GM21381 (cell line): ENCODE data around the gene GAB2.

Experiments used
- ATAC-seq: cut with Tn5 transposase; IDR thresholded peaks from one replicate; pipeline ENCODE4 v1.9.1; 2021; ENCODE audit warnings: mild to moderate bottlenecking, moderate library complexity; ENCODE audit not compliant: unreplicated experiment

The GAB2 gene

DNA sequence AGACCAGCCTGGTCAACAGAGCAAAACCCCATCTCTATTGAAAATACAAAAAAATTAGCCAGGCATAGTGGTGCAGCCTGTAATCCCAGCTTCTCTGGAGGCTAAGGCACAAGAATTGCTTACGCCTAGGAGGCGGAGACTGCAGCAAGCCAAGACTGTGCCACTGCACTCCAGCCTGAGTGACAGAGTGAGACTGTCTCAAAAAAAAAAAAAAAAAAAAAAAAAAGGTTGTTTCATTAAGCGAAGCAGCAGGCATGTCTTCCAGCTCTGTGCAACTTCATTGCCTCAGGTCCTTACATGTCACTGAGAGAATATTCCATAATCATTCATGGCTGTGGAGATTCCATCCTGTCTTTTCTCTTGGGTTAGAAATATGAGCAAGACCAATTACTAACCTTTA lies 16.9 kb downstream of the GAB2 start:
- ATAC-seq, result no peak

DNA sequence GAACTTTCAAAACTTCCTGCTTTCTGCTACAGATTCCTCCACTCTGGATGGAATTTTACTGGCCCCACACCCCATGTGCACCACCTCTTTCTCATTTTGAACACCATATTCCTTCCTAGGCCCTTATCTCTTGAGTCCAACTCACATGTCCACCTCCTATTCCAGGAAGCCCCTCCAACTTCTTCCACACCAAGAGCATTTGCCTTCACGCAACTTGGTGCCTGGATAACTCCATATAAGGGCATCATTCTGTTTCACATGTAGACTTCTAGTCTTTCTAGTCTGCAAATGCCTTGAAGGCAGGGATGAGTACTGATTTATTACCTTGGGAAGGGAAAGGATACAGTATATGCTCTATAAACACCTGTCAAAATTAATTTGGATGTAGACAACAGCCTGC lies 17.5 kb downstream of the GAB2 start:
- no peak for ATAC-seq

DNA sequence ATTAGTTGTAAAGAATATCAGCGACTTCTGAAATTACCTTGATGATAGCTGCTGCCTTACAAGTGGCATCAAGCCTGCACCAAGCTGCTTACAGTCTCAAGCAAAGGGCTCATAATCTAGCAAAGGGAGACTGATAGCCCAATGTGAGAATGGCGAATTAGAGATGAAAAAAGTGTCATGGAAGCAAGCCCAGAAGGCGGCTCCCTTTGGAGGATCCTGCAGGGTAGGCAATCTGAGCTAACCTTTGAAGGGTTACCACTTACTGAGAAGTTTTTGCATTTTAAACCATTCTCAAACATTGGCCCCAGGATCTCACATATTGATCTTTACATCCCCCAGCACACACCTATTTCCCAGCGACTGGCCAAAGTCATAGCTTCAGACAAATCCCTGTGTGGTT lies 18.5 kb downstream of the GAB2 start:
- ATAC-seq, result no peak

DNA sequence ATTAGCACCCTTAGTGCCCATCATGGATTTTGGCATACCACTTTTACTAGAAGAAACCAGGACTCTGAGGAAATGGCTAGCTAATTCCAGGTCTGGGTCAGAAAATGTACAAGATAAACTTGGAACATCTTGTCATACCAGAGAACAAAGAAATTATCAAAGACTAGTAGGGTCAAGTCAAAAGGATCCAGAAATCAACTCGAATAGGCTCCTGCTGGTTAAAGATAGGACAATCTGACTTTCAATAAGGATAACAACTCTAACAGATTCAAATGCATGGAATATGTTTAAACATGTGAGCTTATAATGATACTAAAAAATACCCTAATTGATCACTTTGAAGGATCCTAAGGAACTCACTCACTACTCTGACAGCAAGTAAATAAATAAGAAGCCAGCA lies 18.9 kb downstream of the GAB2 start:
- ATAC-seq, result no peak

DNA sequence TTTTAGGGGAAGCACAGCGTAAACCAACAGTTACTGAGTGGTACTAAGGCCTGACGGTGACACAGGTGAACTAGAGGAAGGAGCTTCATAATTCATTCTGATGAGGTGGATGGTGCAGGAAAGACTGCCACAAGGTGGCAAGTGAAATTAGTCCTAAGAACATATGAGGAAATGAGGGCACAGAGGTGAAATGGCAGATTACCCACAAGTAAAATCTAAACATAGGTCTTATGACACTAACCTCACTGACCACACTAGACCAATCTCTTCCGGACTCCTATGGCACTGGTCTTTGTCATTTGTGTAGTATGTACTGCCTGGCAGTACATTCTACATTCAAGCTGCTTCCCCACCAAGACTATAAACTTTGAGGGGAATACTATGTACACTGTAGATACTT lies 20.2 kb downstream of the GAB2 start:
- peak; percentile 91 for ATAC-seq

DNA sequence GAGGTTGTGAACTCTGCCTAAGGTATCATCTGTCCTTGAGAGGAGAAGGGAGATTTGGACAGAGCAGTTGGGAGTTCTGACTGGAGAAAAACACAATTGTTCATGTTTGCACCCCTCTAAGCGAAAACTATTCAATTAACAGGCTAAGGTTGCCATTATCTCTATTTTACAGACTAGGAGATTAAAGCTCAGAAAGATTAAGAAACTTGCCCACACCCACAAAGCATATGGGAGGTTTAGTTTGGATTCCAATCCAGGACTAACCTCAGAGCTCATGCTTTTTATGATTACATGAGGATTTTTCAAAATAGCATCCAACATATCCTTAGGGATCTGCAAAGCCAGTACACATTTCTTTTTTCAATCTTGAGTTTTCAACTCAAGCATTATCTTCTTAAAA lies 22.0 kb downstream of the GAB2 start:
- ATAC-seq, result no peak

DNA sequence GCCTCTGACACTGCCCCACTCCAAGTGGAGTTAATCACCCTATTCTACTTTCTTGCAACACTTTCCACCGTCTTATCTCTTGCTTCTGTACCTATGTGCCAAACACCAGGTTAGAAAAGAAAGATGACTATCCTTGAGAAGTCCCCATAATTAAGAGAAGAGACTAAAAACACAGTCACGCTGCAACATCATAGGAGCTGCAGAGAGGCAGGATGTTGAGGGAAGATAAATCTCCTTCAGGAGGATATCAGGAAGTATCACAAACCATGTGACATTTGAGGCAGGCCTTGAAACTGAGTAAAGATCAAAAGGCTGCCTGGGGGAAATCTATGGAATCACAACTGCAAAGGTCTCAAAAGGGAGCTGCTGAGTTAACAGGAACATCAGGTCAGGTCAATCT lies 24.8 kb downstream of the GAB2 start:
- no peak for ATAC-seq

DNA sequence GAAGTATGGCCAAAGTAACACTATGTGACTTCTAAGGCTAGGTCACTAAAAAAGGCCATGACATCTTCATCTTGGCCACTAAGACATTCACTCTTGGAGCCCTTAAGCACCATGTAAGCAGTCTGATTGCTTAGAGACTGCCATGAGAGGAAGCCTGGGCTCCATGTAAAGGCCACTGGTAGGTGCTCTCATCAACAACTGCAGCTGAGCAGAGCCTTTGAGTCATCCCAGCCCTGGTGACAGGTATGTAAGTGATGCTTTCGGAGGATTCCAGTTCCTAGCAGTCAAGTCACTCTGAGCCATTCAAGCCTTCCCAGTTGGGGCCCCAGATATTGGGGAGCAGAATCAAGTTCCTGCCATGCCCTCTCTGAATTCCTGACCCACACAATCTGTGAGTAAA lies 26.2 kb downstream of the GAB2 start:
- ATAC-seq, result no peak

DNA sequence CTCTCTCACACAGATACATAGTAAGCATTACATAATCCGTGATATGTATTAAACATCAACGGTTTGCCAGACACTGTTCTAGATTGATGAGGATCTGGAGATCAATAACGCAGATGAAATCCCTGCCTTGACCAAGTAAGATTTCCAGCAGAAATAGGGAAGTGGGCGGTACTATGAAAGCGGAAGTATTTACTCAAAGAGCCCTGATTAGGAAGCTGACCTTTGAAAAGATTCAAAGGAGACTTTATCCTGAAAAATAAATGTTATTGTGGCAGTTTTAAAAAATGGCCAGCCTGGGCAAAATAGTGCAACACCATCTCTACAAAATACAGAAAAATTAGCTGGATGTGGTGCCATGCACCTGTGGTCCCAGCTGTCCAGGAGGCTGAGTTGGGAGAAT lies 26.8 kb downstream of the GAB2 start:
- no peak for ATAC-seq

DNA sequence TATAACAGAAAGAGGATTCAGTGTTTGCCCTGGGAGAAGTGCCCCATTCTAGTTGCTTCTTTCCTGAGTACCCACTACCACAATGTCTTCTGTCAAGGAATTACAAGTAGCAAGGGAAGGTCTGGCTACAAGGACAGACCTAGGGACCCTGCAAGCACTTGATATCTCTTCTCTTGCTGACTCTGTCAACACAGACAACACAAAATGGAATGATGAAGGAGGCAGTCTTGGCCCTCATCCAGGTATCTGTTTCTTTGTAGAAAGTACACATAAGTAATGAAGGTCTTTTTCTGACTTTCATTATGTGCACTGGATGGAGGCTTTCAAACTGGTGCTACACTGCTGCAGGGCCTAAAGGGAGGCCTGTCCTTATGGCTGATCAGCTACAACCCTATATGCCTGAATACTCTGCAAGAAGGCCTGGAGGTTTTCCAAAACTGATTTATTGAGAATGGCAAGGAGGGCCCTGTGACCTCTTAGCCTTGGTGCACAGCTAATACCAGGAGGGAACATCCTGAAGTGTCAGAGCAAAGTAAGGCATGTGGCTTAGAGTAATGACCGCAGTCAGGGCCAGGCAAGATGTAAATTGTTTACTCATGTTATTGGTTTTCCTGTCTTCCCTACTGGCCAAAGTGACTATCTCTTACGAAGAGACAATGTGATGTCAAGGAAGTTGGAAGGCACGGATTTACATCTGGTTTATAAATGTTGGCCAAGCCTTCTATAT lies 31.2 kb downstream of the GAB2 start:
- no peak for ATAC-seq

DNA sequence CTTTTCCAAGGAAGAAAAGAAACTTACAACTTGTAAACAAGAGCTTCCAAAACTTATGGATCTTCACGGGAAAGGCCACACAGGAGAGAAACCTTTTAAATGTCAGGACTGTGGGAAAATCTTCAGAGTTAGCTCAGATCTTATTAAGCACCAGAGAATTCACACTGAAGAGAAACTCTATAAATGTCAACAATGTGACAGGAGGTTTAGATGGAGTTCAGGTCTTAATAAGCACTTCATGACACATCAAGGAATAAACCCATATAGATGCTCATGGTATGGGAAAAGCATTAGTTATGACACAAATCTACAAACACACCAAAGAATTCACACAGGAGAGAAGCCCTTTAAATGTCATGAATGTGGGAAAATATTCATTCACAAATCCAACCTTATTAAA lies 32.4 kb downstream of the GAB2 start:
- ATAC-seq, result no peak

DNA sequence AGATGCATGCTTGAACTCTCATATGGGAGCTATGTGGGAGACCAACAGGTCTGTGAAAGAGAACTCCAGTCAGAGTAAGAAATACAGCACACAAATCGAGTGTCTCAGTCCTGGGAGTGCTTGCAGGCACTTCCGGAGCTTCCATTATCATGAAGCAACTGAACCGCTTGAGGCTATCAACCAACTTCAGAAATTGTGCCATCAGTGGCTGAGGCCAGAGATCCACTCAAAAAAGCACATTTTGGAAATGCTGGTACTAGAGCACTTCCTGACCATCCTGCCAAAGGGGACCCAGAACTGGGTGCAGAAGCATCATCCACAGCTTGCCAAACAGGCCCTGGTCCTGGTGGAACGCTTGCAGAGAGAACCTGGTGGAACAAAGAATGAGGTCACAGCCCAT lies 33.4 kb downstream of the GAB2 start:
- no peak for ATAC-seq

DNA sequence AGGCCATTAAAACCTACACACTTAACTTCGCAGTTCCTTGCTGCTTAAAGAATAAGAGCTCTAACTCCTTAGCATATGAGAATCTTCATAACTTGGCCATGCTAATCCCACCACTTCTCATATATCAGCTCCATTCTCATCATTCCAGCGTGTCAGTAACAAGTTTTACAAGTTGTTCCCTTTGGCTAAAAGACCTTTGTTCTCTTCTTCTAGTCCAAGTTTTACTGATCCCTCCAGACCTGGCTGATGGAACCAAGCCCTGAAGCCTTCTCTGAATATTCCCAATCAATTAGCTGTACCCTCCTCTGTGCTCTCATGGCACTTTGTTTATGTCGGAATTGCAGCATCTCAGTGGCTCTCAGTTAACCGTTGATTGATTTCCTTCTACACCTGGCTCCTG lies 35.8 kb downstream of the GAB2 start:
- ATAC-seq, result no peak

DNA sequence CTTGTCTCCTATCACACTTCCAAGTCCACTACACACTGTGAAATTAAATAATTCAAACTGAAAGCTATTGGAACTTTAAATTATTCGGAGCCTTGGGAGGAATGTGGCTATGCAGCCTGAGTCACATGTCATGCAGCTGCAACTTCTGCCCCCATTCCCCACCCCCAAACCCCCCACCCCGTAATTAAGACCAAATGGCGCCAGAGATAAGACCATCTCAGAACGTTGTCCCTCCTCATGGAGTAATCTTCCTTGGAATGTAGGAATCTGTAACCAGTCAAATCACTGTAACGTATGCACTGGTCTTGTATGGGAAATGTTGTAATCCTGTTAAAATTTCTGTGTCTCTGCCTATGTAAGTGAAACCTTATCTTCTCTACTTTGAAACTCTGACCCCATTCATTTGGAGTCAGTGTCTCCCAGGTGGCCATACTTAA lies 37.0 kb downstream of the GAB2 start:
- no peak for ATAC-seq

DNA sequence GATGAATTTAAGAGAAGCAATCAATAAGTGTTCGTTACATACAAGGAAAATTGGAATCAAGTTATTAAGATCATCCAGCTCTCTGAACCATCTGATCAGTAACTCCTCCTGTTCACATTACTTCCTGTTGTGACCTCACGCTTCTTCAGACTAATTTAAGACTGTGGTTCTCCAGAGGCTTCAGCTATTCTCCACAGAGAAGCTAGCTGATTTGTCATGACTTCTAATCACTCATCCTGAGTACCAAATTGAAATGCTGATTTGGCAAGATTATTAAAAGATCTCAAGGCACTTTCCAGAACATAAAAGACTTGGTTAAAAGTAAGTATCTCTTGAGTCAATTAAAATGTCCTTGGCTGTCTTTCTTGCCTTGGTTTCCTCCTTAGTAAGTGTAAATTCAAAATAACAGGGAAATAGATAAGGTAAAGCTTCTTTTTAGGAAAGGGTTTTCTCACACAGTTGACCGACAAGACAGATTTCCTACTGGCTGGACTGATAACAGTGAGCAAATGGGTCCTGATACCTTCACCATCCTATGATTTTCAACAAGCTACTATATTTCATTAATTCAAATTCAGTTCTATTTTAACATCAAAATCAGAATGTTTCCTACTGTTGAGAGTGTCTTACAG lies 38.5 kb downstream of the GAB2 start:
- no peak for ATAC-seq

DNA sequence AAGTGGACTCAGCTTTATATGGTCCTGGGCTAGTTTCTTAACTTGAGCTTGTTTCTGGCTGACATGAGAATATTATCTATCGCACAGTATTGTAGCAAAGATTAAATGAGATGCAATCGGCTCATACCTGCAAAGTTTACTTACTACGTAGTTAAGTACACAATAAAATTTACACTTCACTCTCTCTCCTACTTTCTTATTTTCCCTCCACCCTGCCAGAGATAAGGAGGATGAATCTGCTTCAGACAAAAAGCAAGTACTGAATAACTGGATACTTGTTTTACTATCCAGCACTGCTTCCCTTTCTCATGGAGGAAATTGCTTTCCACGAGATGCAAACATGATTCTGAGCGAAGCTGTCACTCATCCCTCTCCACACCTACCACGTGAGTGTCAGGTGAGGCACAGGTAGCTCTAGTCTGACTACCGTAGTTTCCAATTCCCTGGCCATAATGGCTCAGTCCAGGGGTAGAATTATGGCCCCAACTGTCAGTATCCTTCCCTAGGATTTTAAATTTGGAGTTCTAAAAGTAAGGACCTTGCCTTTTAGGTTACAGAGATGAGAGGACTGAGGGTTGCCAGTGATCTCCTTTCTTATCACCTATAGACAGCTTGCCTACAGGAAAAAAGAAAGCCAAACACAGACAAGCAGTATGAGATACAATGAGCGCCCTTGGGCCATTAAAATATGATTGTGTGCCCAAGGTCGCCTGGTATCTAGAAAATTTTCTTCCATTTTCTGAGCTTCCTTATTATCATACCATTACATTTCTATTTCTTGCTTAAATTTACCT lies 39.8 kb downstream of the GAB2 start:
- ATAC-seq, result no peak

DNA sequence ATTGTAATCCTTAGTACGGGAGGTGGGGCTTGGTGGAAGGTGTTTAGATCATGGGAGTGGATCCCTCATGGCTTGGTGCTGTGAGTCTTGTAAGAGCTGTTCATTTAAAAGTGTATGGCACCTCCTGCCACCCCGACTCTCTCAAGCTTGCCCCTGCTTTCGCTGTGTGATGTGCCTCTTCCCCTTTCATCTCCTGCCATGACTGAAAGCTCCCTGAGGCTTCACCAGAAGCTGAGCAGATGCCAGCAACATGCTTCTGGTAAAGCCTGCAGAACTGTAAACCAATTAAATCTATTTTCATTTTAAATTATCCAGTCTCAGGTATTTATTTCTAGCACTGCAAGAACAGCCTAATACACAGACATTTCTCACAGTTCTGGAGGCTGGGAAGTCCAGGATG lies 40.8 kb downstream of the GAB2 start:
- no peak for ATAC-seq

DNA sequence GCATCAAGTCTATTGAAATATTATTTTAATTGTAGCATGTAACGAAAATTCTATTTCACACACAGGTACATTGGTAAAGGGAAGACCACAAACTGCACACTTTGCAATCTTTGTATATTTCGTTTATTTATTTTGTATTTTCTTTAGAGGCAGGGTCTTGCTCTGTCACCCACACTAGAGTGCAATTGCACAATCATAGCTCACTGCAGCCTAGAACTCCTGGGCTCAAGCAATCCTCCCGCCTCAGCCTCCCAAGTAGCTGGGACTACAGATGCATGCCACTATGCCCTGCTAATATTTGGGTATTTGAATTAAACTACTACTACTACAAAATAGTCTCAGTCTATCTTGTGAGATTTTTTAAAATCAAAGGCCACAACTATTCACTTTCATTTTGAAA lies 42.7 kb downstream of the GAB2 start:
- no peak for ATAC-seq

DNA sequence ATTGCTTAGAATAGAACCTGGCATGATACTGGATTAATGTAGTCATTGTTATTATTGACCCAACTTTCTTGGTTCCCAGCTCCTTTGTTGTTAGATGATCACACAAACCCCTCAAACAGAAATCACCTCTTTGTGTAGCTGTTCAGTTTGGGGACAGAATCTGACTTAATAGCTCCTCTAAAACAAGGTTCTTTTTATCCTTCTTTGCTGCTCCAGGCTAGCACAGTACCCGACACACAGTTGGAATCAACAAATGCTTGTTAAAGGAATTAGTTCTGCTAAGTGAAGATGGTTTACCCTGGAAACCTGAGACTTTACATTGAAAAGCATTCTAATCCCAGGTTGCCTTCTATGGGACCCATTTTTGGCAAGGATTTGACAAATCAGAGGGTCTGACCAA lies 43.9 kb downstream of the GAB2 start:
- no peak for ATAC-seq

DNA sequence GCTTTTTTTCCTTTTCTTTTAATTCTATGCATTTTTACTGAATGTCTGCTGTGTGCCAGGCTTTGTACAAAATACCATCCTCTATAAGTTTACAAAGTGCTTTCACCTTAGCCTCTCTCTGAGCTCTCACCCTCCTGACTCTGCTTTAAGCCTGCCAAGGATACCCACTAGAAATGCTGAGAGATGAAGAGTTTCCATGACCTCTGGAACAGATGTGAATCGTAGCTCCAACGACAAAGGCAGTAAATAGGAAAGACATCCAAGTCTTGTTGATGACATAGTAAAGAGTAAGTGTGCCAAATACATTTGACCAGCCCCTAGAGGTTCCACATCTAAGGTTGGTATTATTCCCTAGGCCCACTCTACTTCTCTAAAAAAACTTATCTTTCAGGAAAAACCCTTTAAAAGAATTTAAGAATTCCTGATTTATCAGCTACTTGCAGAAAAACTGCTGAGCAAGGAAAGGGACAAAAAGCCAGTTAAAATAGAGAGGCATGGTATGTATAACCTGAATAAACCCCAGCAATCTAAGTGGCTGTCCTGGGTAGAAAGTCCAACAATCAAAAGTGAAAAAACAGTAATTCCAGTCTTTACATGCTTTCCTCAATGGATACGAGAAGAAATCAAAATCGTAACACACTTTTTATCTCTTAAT lies 45.4 kb downstream of the GAB2 start:
- no peak for ATAC-seq

DNA sequence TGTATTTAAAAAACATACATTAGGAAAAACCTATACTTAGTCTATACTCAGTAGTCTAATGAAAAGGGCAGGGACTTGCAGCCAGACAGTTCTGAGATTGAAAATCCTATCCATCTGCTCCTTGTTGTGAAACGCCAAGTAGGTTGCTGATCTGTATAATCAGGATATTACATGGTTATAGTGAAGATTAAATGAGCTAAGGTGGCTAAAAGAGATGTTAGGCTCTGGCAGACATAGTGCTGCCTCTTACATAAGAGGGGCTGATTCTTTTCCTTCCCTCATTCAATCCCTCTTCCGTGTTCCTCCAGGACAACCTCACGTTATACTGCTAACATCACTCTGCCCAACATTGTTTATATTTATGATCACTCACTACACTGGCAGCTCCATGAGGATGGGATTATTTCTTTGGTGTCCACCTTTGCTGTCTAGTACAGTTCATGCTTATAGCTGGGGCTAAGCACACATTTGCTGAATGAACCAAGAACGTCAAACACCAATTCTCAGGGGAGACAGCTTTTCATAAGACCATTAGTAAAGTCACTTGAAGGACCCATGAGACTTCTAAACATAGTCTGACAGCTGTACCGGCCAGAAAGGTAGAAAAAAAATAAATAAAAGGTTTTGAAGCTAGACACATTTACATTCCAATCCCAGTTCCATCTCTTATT lies 46.3 kb downstream of the GAB2 start:
- ATAC-seq, result no peak
